Measurements from ENCODE around the gene CEP170B. TPM values are rescaled to one million over a fixed set of nuclear protein-coding genes. Genes with fewer than 3 reads are reported as not detected.

Gene CEP170B
- total and polyA plus RNA-seq, 2 of the 13 experiments (the other 11 are each of a cell fraction or from before 2014, with no cell fraction given): 4.3 to 8.8 TPM

DNA sequence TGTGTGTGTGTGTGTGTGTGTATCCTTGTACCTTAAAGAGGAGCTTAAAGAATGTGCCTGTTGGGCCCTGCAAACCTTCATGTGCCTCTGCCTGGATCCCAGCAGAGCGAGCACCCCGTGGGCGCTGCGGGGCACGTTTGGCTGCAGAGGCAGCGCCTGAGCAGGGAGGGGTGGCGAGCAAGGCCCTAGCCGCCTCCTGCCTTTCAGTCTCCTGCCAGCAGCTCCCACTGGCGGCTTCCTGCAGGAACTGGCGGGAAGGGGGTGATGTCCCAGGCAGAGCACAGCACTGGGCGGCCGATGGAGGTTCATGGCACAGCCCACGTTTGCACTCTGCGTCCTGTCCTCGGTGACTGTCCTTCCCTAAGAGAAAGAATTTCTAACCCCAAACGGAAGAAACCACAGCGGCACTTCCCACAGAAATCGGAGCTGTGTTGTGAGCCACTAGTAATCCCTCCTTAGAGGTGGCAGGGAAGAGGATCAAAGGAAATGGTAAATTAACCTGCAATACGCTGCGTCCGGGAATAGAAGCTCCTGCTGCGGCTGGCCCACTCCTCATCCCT lies 44.3 kb upstream of the CEP170B start (continued):
- no peak for TF ChIP-seq ZNF180 (CRISPR knock-in tag; IDR thresholded peaks at IDR 0.05; ENCODE audit: borderline replicate concordance, low read depth)
- no peak for TF ChIP-seq CCAR2 (optimal IDR thresholded peaks at IDR 0.05; ENCODE audit: low read depth, low read length)
- no peak for TF ChIP-seq ZNF24 (IDR thresholded peaks at IDR 0.05)
- no peak for TF ChIP-seq ZNF772 (CRISPR knock-in tag; IDR thresholded peaks at IDR 0.05)
- no peak for TF ChIP-seq EHMT2 (IDR thresholded peaks at IDR 0.05; ENCODE audit: borderline replicate concordance, low read depth, low read length)
- TF ChIP-seq ZNF672 (CRISPR knock-in tag; IDR thresholded peaks at IDR 0.05): no peak
- TF ChIP-seq MYNN (CRISPR knock-in tag; IDR thresholded peaks at IDR 0.05; ENCODE audit: low read depth): no peak
- TF ChIP-seq ZNF44 (CRISPR knock-in tag; IDR thresholded peaks at IDR 0.05): no peak
- TF ChIP-seq DMAP1 (CRISPR knock-in tag; IDR thresholded peaks at IDR 0.05): peak; percentile 58

DNA sequence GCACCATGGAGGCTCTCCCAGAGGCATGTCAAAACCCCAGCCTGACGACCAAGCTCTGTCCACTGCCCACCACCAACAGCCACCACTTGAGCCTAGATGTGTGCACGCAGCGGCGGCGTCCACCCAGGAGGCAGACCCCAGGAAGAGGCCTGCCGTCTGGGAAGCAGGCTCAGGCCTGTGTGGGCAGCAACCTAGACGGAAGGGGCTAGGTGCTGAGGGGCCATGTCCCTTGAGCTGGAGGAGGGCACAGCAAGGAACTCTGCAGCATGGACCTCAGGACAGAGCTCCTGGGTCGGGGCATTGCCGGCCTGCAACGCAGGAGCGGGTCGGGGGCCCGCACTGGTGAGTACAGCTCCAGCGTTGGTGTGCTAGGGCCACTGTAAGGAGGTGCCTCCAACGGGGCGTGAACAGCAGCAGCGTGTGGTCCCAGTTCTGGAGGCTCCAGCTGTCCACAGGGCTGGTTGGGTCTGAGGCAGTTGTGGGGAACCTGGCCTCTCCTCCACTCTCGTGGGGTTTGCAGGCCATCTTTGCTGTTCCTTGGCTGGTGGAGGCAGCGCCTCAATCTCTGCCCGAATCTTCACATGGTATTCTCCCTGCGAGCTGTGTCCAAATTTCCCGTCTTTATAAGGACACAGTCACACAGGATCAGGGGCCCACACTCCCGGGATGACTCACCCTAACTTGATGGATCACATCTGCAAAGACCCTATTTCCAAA lies 43.7 kb upstream of the CEP170B start:
- intact Hi-C loops (cut with micrococcal nuclease; ENCODE audit: unreplicated experiment) (loop anchor here (2.0 kb wide), 1 partner anchor 25 kb away; no protein-coding TSS in a partner anchor), in situ Hi-C loops (cut with HindIII; ENCODE audit: extremely low pct_ligation_motif_present, low pct_unique_long_range_greater_than_20kb) (loop anchor here (5.0 to 10.0 kb wide), 2 partner anchors 54 to 167 kb away; no protein-coding TSS in a partner anchor)
- Histone ChIP-seq H3K79me2 (ENCODE audit: insufficient read depth, low read length) (peaks cover 5% of the 10 kb centered on the region), H3K9me3 (ENCODE audit: low read length) (no peaks in the 10 kb centered on the region), H2AFZ (ENCODE audit: low read length) (no peak overlapping the region), H3K4me1 (ENCODE audit: insufficient read depth, low read length) (peaks cover 42% of the 10 kb centered on the region), H3K9ac (ENCODE audit: insufficient read depth, low read depth, low read length) (peak overlapping the region; percentile 60), H4K20me1 (ENCODE audit: insufficient read depth, low read length) (no peaks in the 10 kb centered on the region), H3K4me3 (replicated peaks in 1 of 3; ENCODE audit: insufficient read depth in 1 of 3, low read depth in 2 of 3, low read length in 3 of 3) (peak overlapping the region; percentile 27 to 68 (median 41); a peak in 5 of 6 replicates), H3K4me2 (ENCODE audit: low read depth, low read length) (peak overlapping the region; percentile 93), H3K36me3 (replicated peaks in 1 of 2; ENCODE audit: control insufficient read depth in 1 of 2, insufficient read depth in 2 of 2, low read length in 2 of 2) (no peaks in the 10 kb centered on the region; a peak in 1 of 5 replicates), H3K27me3 (ENCODE audit: control insufficient read depth in 1 of 2, insufficient read depth in 2 of 2, low read length in 2 of 2) (no peaks in the 10 kb centered on the region), H3K27ac (ENCODE audit: extremely low read length, insufficient read depth, low read length) (no peak overlapping the region)
- FAIRE-seq (no peak), ATAC-seq (peak; percentile 58), DNase-seq (ENCODE audit: low spot score) (no peak)
- no TSS peak for BruUV-seq (replicated peaks)
- POLR2A ChIA-PET: interaction anchor here (0.8 to 3.1 kb wide), 6 partner anchors 21 to 155 kb away, joined by 3 to 59 read pairs (median 6); partner anchors contain the start of genes CEP170B, SIVA1 and ZBTB42
- CTCF ChIA-PET (ENCODE audit: low intra/inter-chr PET ratio, low total read pairs): interaction anchor here (1.5 kb wide), 1 partner anchor 53 kb away, joined by 15 read pairs; no protein-coding TSS in a partner anchor
- WGBS (ENCODE audit: low lambda C conversion rate): 14% methylated on average over 1 of the region's 23 CpGs
- TF ChIP-seq, protein P1, sequence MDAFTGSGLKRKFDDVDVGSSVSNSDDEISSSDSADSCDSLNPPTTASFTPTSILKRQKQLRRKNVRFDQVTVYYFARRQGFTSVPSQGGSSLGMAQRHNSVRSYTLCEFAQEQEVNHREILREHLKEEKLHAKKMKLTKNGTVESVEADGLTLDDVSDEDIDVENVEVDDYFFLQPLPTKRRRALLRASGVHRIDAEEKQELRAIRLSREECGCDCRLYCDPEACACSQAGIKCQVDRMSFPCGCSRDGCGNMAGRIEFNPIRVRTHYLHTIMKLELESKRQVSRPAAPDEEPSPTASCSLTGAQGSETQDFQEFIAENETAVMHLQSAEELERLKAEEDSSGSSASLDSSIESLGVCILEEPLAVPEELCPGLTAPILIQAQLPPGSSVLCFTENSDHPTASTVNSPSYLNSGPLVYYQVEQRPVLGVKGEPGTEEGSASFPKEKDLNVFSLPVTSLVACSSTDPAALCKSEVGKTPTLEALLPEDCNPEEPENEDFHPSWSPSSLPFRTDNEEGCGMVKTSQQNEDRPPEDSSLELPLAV (CRISPR knock-in tag; conservative IDR thresholded peaks at IDR 0.05; ENCODE audit: low read depth): no peak
- no peak for TF ChIP-seq ZBTB8A (CRISPR knock-in tag; IDR thresholded peaks at IDR 0.05; ENCODE audit: borderline replicate concordance, low read depth)
- TF ChIP-seq SKI (IDR thresholded peaks at IDR 0.05; ENCODE audit: partially characterized antibody): no peak
- TF ChIP-seq ZNF816 (CRISPR knock-in tag; IDR thresholded peaks at IDR 0.05; ENCODE audit: borderline replicate concordance): no peak
- TF ChIP-seq, protein P2, sequence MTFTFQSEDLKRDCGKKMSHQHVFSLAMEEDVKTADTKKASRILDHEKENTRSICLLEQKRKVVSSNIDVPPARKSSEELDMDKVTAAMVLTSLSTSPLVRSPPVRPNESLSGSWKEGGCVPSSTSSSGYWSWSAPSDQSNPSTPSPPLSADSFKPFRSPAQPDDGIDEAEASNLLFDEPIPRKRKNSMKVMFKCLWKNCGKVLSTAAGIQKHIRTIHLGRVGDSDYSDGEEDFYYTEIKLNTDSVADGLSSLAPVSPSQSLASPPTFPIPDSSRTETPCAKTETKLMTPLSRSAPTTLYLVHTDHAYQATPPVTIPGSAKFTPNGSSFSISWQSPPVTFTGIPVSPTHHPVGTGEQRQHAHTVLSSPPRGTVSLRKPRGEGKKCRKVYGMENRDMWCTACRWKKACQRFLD (CRISPR knock-in tag; IDR thresholded peaks at IDR 0.05; ENCODE audit: borderline replicate concordance): no peak; the same call in 1 of the 2 replicates
- TF ChIP-seq, protein P3, sequence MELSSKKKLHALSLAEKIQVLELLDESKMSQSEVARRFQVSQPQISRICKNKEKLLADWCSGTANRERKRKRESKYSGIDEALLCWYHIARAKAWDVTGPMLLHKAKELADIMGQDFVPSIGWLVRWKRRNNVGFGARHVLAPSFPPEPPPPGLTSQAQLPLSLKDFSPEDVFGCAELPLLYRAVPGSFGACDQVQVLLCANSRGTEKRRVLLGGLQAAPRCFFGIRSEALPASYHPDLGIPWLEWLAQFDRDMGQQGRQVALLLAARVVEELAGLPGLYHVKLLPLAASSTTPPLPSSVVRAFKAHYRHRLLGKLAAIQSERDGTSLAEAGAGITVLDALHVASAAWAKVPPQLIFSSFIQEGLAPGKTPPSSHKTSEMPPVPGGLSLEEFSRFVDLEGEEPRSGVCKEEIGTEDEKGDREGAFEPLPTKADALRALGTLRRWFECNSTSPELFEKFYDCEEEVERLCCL (CRISPR knock-in tag; IDR thresholded peaks at IDR 0.05; ENCODE audit: borderline replicate concordance): 0 out of 2 replicates have a peak, but pooled peaks have one; percentile 14
- no peak for TF ChIP-seq ZNF83 (CRISPR knock-in tag; IDR thresholded peaks at IDR 0.05; ENCODE audit: borderline replicate concordance)
- 0 out of 2 replicates have a peak, but pooled peaks have one; percentile 20 for TF ChIP-seq PITX1 (CRISPR knock-in tag; IDR thresholded peaks at IDR 0.05)
